Measurements from ENCODE around the gene LPAR6.
"Not testable (repeated sequence)": the region's sequence is repeated elsewhere in the genome, so short reads cannot be mapped to it uniquely, and the experiment has no call there.

The LPAR6 gene

GRCh38 chr13:48431431-48431830 is 18.5 kb upstream of the LPAR6 start:
- TF ChIP-seq ELF4 (IDR thresholded peaks at IDR 0.05), result no peak
- no peak for TF ChIP-seq ZNF384 (IDR thresholded peaks at IDR 0.05)
- no peak for TF ChIP-seq NFRKB (IDR thresholded peaks at IDR 0.05)
- no peak for TF ChIP-seq HDGF (IDR thresholded peaks at IDR 0.05; ENCODE audit: borderline replicate concordance)
- TF ChIP-seq FOXA1 (IDR thresholded peaks at IDR 0.05), result no peak
- no peak for TF ChIP-seq FOXK2 (IDR thresholded peaks at IDR 0.05)
- TF ChIP-seq PKNOX1 (IDR thresholded peaks at IDR 0.05), result no peak
- no peak for TF ChIP-seq ARNT (IDR thresholded peaks at IDR 0.05)
- no peak for TF ChIP-seq SP1 (IDR thresholded peaks at IDR 0.05)
- TF ChIP-seq BHLHE40 (IDR thresholded peaks at IDR 0.05; ENCODE audit: borderline replicate concordance), result no peak
- no peak for TF ChIP-seq LEF1 (IDR thresholded peaks at IDR 0.05; ENCODE audit: borderline replicate concordance)
- no peak for TF ChIP-seq SUZ12 (IDR thresholded peaks at IDR 0.05)
- TF ChIP-seq TARDBP (IDR thresholded peaks at IDR 0.05), result no peak
- no peak for TF ChIP-seq L3MBTL2 (conservative IDR thresholded peaks at IDR 0.05)
- TF ChIP-seq FOXM1 (IDR thresholded peaks at IDR 0.05; ENCODE audit: borderline replicate concordance), result no peak
- TF ChIP-seq CTBP1 (IDR thresholded peaks at IDR 0.05; ENCODE audit: borderline replicate concordance), result no peak
- CTCF ChIA-PET, result no interaction called here
- no peak for DNase-seq (ENCODE audit: extremely low spot score)
- POLR2A ChIA-PET, result no interaction called here

GRCh38 chr13:48429886-48430285 is 17.0 kb upstream of the LPAR6 start:
- CTCF ChIA-PET, result no interaction called here
- DNase-seq (ENCODE audit: extremely low spot score), result no peak
- no peak for TF ChIP-seq NFRKB (IDR thresholded peaks at IDR 0.05)
- TF ChIP-seq SP1 (IDR thresholded peaks at IDR 0.05), result no peak
- no peak for TF ChIP-seq TARDBP (IDR thresholded peaks at IDR 0.05)
- TF ChIP-seq ARNT (IDR thresholded peaks at IDR 0.05), result no peak
- TF ChIP-seq HDGF (IDR thresholded peaks at IDR 0.05; ENCODE audit: borderline replicate concordance), result no peak
- no peak for TF ChIP-seq ELF4 (IDR thresholded peaks at IDR 0.05)
- no peak for TF ChIP-seq ZNF384 (IDR thresholded peaks at IDR 0.05)
- no peak for TF ChIP-seq FOXM1 (IDR thresholded peaks at IDR 0.05; ENCODE audit: borderline replicate concordance)
- TF ChIP-seq FOXA1 (IDR thresholded peaks at IDR 0.05), result no peak
- TF ChIP-seq PKNOX1 (IDR thresholded peaks at IDR 0.05), result no peak
- no peak for TF ChIP-seq SUZ12 (IDR thresholded peaks at IDR 0.05)
- no peak for TF ChIP-seq LEF1 (IDR thresholded peaks at IDR 0.05; ENCODE audit: borderline replicate concordance)
- TF ChIP-seq FOXK2 (IDR thresholded peaks at IDR 0.05), result no peak
- no peak for TF ChIP-seq CTBP1 (IDR thresholded peaks at IDR 0.05; ENCODE audit: borderline replicate concordance)
- no peak for TF ChIP-seq L3MBTL2 (conservative IDR thresholded peaks at IDR 0.05)
- TF ChIP-seq BHLHE40 (IDR thresholded peaks at IDR 0.05; ENCODE audit: borderline replicate concordance), result no peak
- POLR2A ChIA-PET, result no interaction called here

- CTCF ChIA-PET, result no interaction called here
- DNase-seq (ENCODE audit: extremely low spot score), result no peak
- POLR2A ChIA-PET, result no interaction called here
- TF ChIP-seq ARNT (IDR thresholded peaks at IDR 0.05), result no peak
- TF ChIP-seq FOXK2 (IDR thresholded peaks at IDR 0.05), result no peak
- TF ChIP-seq NFRKB (IDR thresholded peaks at IDR 0.05), result no peak
- no peak for TF ChIP-seq BHLHE40 (IDR thresholded peaks at IDR 0.05; ENCODE audit: borderline replicate concordance)
- TF ChIP-seq ELF4 (IDR thresholded peaks at IDR 0.05), result no peak
- no peak for TF ChIP-seq HDGF (IDR thresholded peaks at IDR 0.05; ENCODE audit: borderline replicate concordance)
- TF ChIP-seq LEF1 (IDR thresholded peaks at IDR 0.05; ENCODE audit: borderline replicate concordance), result no peak
These were observed 16.1 kb upstream of the LPAR6 start for GRCh38 chr13:48429036-48429435.

- DNase-seq (ENCODE audit: extremely low spot score); CTCF ChIA-PET: not testable (repeated sequence)
These were observed 13.9 kb upstream of the LPAR6 start for GRCh38 chr13:48426755-48427298.

GRCh38 chr13:48426052-48426451 is 13.1 kb upstream of the LPAR6 start:
- POLR2A ChIA-PET, result no interaction called here
- no peak for TF ChIP-seq NFRKB (IDR thresholded peaks at IDR 0.05)
- no peak for TF ChIP-seq FOXK2 (IDR thresholded peaks at IDR 0.05)
- no peak for TF ChIP-seq LEF1 (IDR thresholded peaks at IDR 0.05; ENCODE audit: borderline replicate concordance)
- no peak for TF ChIP-seq L3MBTL2 (conservative IDR thresholded peaks at IDR 0.05)
- TF ChIP-seq ZNF384 (IDR thresholded peaks at IDR 0.05), result no peak
- TF ChIP-seq HDGF (IDR thresholded peaks at IDR 0.05; ENCODE audit: borderline replicate concordance), result no peak
- TF ChIP-seq ELF4 (IDR thresholded peaks at IDR 0.05), result no peak
- no peak for TF ChIP-seq ARNT (IDR thresholded peaks at IDR 0.05)
- TF ChIP-seq SUZ12 (IDR thresholded peaks at IDR 0.05), result no peak
- TF ChIP-seq SP1 (IDR thresholded peaks at IDR 0.05), result no peak
- TF ChIP-seq FOXM1 (IDR thresholded peaks at IDR 0.05; ENCODE audit: borderline replicate concordance), result no peak
- no peak for TF ChIP-seq FOXA1 (IDR thresholded peaks at IDR 0.05)
- no peak for TF ChIP-seq BHLHE40 (IDR thresholded peaks at IDR 0.05; ENCODE audit: borderline replicate concordance)
- TF ChIP-seq CTBP1 (IDR thresholded peaks at IDR 0.05; ENCODE audit: borderline replicate concordance), result no peak
- no peak for TF ChIP-seq TARDBP (IDR thresholded peaks at IDR 0.05)
- TF ChIP-seq PKNOX1 (IDR thresholded peaks at IDR 0.05), result no peak
- CTCF ChIA-PET, result no interaction called here
- DNase-seq (ENCODE audit: extremely low spot score), result no peak

More at GRCh38 chr13:48426755-48427298, 13.9 kb upstream of the LPAR6 start:
- POLR2A ChIA-PET, result interaction anchor here (0.9 kb wide), 1 partner anchor 15 kb away, joined by 3 read pairs; no protein-coding TSS in a partner anchor

GRCh38 chr13:48424212-48424611 is 11.3 kb upstream of the LPAR6 start:
- POLR2A ChIA-PET, result no interaction called here
- no peak for TF ChIP-seq TARDBP (IDR thresholded peaks at IDR 0.05)
- TF ChIP-seq FOXA1 (IDR thresholded peaks at IDR 0.05), result no peak
- no peak for TF ChIP-seq NFRKB (IDR thresholded peaks at IDR 0.05)
- TF ChIP-seq SUZ12 (IDR thresholded peaks at IDR 0.05), result no peak
- no peak for TF ChIP-seq BHLHE40 (IDR thresholded peaks at IDR 0.05; ENCODE audit: borderline replicate concordance)
- TF ChIP-seq PKNOX1 (IDR thresholded peaks at IDR 0.05), result no peak
- no peak for TF ChIP-seq FOXM1 (IDR thresholded peaks at IDR 0.05; ENCODE audit: borderline replicate concordance)
- CTCF ChIA-PET, result no interaction called here
- no peak for DNase-seq (ENCODE audit: extremely low spot score)

GRCh38 chr13:48422003-48422402 is 9.1 kb upstream of the LPAR6 start:
- CTCF ChIA-PET, POLR2A ChIA-PET: not testable (repeated sequence)

More at GRCh38 chr13:48422003-48422402, 9.1 kb upstream of the LPAR6 start:
- not testable (repeated sequence) for DNase-seq (ENCODE audit: extremely low spot score)

Measured in HEK293T (cell line).